GM18511 (cell line): ENCODE data around the gene EHD3.

ENCODE experiments used
- ATAC-seq: cut with Tn5 transposase; IDR thresholded peaks from one replicate; pipeline ENCODE4 v1.9.1; 2021; ENCODE audit warnings: mild to moderate bottlenecking, moderate library complexity; ENCODE audit not compliant: unreplicated experiment

EHD3 gene

GRCh38 chr2:31233741-31234682 lies at the start of gene EHD3:
EHD3 (plus strand) TSS chr2:31234152; CDS start chr2:31234622, 470 bp downstream.
- ATAC-seq, result peak; percentile 98

- ATAC-seq, result no peak
Measured at GRCh38 chr2:31187166-31187565, 46.8 kb upstream of the EHD3 start.

GRCh38 chr2:31188131-31188530 lies 45.8 kb upstream of the EHD3 start:
- ATAC-seq, result no peak

- ATAC-seq, result no peak
Measured at GRCh38 chr2:31189141-31189540, 44.8 kb upstream of the EHD3 start.

DNA sequence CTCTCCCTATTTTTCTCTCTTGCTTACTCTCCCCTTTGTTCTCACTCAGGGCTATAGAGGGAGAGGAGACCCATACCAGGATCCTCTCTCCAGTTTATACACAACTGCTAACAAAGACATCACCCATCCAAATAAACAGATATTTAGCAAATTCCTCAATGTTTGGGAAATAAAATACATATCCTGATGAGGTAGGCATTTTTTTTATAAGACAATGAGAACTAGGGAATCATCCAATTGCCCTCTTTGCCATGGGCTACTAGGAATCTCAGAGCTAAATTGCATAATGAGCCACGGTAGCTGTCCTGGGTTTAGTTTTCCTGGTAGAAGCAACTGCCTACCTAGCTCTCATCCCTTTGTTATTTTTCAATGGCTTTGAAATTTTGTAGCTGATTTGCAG lies 43.8 kb upstream of the EHD3 start:
- ATAC-seq, result no peak

DNA sequence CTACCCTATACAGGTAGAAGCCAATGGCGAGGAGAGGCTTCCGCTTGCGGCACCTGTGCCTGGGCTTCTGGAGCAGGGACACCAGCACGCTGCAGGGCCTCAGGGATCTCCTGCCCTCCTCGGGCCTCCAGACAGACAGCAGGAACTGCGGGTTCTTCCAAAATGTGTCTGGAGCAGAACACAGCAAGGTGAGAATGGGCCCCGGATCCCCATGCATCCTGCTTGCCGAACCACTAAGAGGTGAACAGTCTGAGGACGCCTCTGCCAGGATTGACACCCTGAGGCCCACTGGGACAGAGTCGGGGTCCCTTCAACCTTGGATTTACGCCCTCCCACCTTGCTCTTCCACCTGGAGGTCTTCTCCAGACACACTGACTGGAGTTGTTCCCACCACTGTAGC lies 42.0 kb upstream of the EHD3 start:
- ATAC-seq, result no peak

DNA sequence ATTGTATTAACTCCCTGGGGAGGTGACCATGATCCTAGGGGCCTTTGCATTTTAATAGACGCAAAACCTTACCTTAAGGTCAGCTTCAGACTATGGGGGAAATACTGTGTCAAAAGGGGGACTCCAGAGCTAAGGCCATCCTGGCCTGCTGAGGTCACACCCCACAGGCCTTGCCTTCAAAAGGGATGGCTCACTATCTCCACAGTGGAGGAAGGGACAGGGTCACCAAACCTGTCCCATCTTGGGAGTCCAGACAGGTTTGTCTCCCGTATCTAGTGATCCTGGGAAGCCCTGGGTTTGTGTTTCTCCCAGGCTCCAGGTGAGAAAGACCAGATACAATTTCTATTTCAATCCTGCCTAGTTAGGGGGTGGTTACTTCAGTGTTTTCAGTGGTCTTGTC lies 41.6 kb upstream of the EHD3 start:
- no peak for ATAC-seq

DNA sequence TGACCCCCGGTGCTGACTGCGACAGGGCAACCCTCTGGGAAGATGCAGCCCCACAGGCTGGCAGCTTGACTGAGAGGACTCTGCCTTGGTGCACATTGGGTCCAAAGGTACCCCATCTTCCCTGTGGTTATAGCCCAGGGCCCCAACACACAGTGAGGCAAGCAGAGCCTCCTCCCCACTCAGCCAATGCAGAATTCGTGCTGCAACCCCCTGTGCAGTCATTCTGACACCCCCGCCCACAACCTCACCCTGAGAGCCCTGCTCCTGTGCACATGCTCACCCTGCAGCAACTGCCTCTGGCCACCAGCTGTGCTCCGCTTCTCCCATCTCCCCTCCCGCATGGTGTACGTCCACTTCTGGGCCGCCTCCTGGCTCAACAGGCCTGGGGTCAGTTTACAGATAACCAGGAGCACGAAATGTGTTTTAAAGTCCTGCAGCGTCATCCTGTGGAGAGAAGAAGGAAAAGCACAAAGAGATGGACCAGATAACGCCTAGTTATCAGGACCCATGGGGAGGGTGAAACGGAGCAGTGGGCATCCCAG lies 41.0 kb upstream of the EHD3 start:
- no peak for ATAC-seq

DNA sequence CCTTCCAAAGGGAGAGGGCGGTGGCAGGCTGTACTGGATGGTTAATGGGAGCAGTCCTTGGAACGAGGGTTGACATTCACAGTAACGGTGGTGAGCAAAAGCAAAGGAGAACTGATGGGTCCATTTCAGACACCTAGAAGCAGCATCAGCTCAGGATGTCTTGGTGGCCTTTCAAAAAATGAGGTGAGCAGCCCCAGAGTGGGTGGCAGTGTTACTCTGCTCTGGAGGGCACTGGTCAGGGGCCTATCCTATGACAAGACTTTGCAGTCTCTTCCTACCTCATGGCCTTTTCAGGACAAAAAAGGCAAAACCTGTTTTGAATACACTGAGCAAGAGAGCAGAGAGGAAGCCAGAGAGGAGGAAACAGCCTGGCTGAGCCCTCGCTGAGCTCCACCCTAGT lies 40.1 kb upstream of the EHD3 start:
- ATAC-seq, result no peak

- no peak for ATAC-seq
Measured at GRCh38 chr2:31196622-31197021, 37.3 kb upstream of the EHD3 start.

GRCh38 chr2:31197166-31197565 lies 36.8 kb upstream of the EHD3 start:
- no peak for ATAC-seq

GRCh38 chr2:31197669-31198068 lies 36.3 kb upstream of the EHD3 start:
- ATAC-seq, result no peak

- no peak for ATAC-seq
Measured at GRCh38 chr2:31199206-31199605, 34.7 kb upstream of the EHD3 start.

- ATAC-seq, result no peak
Measured at GRCh38 chr2:31200972-31201371, 33.0 kb upstream of the EHD3 start.

DNA sequence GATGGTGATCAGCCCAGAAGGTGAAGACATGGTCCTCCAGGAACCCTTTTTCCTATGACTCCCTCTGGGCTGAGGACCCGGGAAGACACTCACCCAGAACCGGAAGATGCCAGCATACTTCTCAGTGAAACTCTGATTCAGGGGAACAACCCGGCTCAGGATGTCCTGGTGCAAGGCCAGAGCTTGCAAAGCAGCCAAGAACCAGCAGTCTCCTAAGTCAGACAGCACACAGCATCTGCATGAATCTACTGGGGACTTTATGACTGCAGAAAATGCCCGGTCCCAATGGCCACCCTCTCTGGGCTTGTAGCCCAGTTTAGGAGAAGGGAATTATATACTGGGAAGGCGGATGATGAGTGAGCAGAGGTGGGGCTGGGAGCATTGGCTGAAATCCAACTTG lies 31.9 kb upstream of the EHD3 start:
- no peak for ATAC-seq

GRCh38 chr2:31202833-31203232 lies 31.1 kb upstream of the EHD3 start:
- ATAC-seq, result no peak

- ATAC-seq, result no peak
Measured at GRCh38 chr2:31203916-31204315, 30.0 kb upstream of the EHD3 start.

- ATAC-seq, result no peak
Measured at GRCh38 chr2:31204783-31205182, 29.2 kb upstream of the EHD3 start.

DNA sequence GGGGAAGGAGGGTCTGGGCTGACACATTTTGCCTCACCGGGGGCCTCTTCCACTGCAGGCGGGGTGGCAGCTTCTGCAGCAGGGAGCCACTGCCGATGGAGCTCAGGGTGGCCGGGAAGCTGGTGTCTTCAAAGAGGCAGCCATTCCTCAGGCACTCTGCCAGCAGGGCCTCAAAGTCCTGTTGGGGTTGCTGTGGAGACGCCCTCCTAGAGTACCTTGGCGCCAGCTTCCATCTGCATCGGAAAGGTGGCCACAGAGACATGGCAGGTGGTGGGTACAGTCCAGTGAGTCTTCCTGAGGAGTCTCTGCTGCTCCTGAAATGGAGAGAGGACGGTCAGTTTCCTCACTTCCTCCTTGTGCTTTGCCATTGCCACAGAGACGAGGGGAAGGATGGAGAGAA lies 28.8 kb upstream of the EHD3 start:
- no peak for ATAC-seq

- ATAC-seq, result no peak
Measured at GRCh38 chr2:31205613-31206012, 28.3 kb upstream of the EHD3 start.

- peak; percentile 70 for ATAC-seq
Measured at GRCh38 chr2:31207790-31208189, 26.2 kb upstream of the EHD3 start.

DNA sequence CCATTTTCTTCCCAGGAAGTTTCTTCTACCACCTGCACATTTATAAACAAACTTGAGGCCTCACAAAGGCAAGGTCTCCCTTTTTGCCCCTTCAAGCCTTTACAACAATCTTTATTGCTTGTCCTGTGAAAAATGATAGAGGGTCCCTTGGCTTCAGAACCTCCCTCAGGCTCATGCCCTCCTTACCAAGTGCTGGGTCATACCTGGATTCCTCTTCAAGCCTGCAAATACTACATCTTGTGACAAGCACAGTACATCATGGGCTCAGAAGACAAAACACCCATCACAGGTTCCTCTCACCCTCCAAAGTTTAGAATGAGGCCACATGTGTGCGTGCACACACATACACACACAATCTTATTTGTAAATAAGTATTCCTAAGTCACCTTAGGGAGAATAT lies 25.7 kb upstream of the EHD3 start:
- ATAC-seq, result no peak
